HCT116 (cell line): ENCODE results near the gene CSRP3. TPM values are rescaled to one million over a fixed set of nuclear protein-coding genes. Genes with fewer than 3 reads are reported as not detected.

Source experiments
- ATAC-seq: fragments of 200-7000 bp; cut with Tn5 transposase; 2 replicates; pipeline ENCODE4 v1.9.1; 2020; ENCODE audit warnings: mild to moderate bottlenecking, moderate library complexity
- BruUV-seq: library from RNA; stranded (reverse); fragments of 400-500 nt; replicated peaks from 2 replicates; lab custom pipeline; 2021; lab: Mats Ljungman, UMichigan
- CTCF ChIA-PET: fragments of 300-600 bp; sonication (Branson Sonifier 250); formaldehyde crosslinking; loops from one replicate; lab custom pipeline; 2021; ENCODE audit warnings: antibody characterized with exemption; lab: Charles Lee
- POLR2A ChIA-PET: fragments of 300-600, 350-600 bp; sonication (Branson Sonifier 250); formaldehyde crosslinking; loops from one replicate; lab custom pipeline; 2021; ENCODE audit warnings: antibody characterized with exemption; lab: Charles Lee
- RAD21 ChIA-PET, 2 experiments: fragments of 300-600 bp; sonication (Branson Sonifier 250); formaldehyde crosslinking; loops; one replicate each; lab custom pipeline; 2023; ENCODE audit warnings: low total read pairs in 2 of 2; ENCODE audit not compliant: uncharacterized antibody in 2 of 2, unreplicated experiment in 2 of 2, low non-redundant PET in 1 of 2; lab: Charles Lee
- DNase-seq: peaks from one replicate; pipeline ENCODE4 v3.0.0-alpha.2; 2010; ENCODE audit warnings: low read depth, low spot score
- H2AFZ ChIP-seq: fragments of 200-600 bp; shearing (Covaris generic), sonication (generic); 2 replicates; pipeline ENCODE4 v1.6.1; 2017; ENCODE audit warnings: low read depth, mixed run types, mixed read lengths, antibody characterized with exemption, low read length; ENCODE audit not compliant: poor library complexity, severe bottlenecking
- H3K27ac ChIP-seq: 2 replicates; pipeline ENCODE4 v1.5.1; 2012; ENCODE audit warnings: low read depth, low read length
- H3K27me3 ChIP-seq: fragments of 200-600 bp; sonication (generic); 2 replicates; pipeline ENCODE4 v1.6.1; 2016; ENCODE audit warnings: mixed run types, low read length, mixed read lengths; ENCODE audit not compliant: insufficient read depth
- H3K36me3 ChIP-seq, 2 experiments: fragments of 200-500 bp in 1 of 2; fragments of 200-600 bp in 1 of 2; sonication (Bioruptor generic) in 1 of 2; sonication (generic) in 1 of 2; 2 replicates each; pipeline versions ENCODE4 v1.5.1 to v1.6.1; 2014 to 2016; ENCODE audit warnings: low read length in 2 of 2, inconsistent platforms in 1 of 2, mixed read lengths in 1 of 2, mixed run types in 1 of 2; ENCODE audit not compliant: insufficient read depth in 2 of 2, control insufficient read depth in 1 of 2
- H3K4me1 ChIP-seq, 2 experiments: fragments of 200-600 bp in 1 of 2; sonication (generic) in 1 of 2; 2 replicates each; pipeline versions ENCODE4 v1.5.1 to v1.6.1; 2012 to 2017; ENCODE audit warnings: low read length in 2 of 2, inconsistent platforms in 1 of 2, mild to moderate bottlenecking in 1 of 2, mixed read lengths in 1 of 2, mixed run types in 1 of 2, moderate library complexity in 1 of 2; ENCODE audit not compliant: insufficient read depth in 2 of 2, control insufficient read depth in 1 of 2
- H3K4me2 ChIP-seq: fragments of 200-600 bp; sonication (generic); 2 replicates; pipeline ENCODE4 v1.6.1; 2017; ENCODE audit warnings: mixed run types, low read length, mixed read lengths
- H3K4me3 ChIP-seq, 2 experiments: fragments of 200-600 bp in 1 of 2; sonication (generic) in 1 of 2; replicated peaks in 1 of 2; 2 replicates each; pipeline ENCODE4 v1.5.1; 2011 to 2016; ENCODE audit warnings: low read length in 2 of 2, control low read depth in 1 of 2, low read depth in 1 of 2, mild to moderate bottlenecking in 1 of 2, mixed read lengths in 1 of 2, mixed run types in 1 of 2
- H3K79me2 ChIP-seq: fragments of 200-600 bp; sonication (generic); 2 replicates; pipeline ENCODE4 v1.6.1; 2017; ENCODE audit warnings: mild to moderate bottlenecking, mixed run types, low read length, moderate library complexity, mixed read lengths; ENCODE audit not compliant: insufficient read depth
- H3K9ac ChIP-seq: fragments of 200-600 bp; sonication (generic); 2 replicates; pipeline ENCODE4 v1.6.1; 2016; ENCODE audit warnings: low read length, mixed read lengths
- H3K9me2 ChIP-seq: fragments of 200-600 bp; sonication (generic), shearing (Covaris generic); 2 replicates; pipeline ENCODE4 v1.6.1; 2017; ENCODE audit warnings: mixed run types, mild to moderate bottlenecking, moderate library complexity; ENCODE audit not compliant: insufficient read depth
- H3K9me3 ChIP-seq, 2 experiments: fragments of 200-500 bp in 1 of 2; fragments of 200-600 bp in 1 of 2; sonication (Bioruptor generic) in 1 of 2; sonication (generic) in 1 of 2; 2 replicates each; pipeline ENCODE4 v1.6.1; 2014 to 2017; ENCODE audit warnings: low read length in 2 of 2, mixed read lengths in 2 of 2, inconsistent platforms in 1 of 2, low read depth in 1 of 2, mild to moderate bottlenecking in 1 of 2, mixed run types in 1 of 2, moderate library complexity in 1 of 2; ENCODE audit not compliant: control insufficient read depth in 1 of 2, insufficient read depth in 1 of 2
- H4K20me1 ChIP-seq: fragments of 200-600 bp; sonication (generic), shearing (Covaris generic); 2 replicates; pipeline ENCODE4 v1.6.1; 2017; ENCODE audit warnings: mixed run types, mild to moderate bottlenecking, moderate library complexity; ENCODE audit not compliant: insufficient read depth
- CTCF ChIP-seq, 3 experiments: fragments of 200-600 bp in 1 of 3; sonication (generic) in 1 of 3; IDR thresholded peaks in 2 of 3; conservative IDR thresholded peaks in 1 of 3; 2 replicates each; pipeline ENCODE4 v1.5.1; 2012 to 2017; ENCODE audit warnings: low read depth in 2 of 3, low read length in 2 of 3, antibody characterized with exemption in 1 of 3, borderline replicate concordance in 1 of 3, control low read depth in 1 of 3, mild to moderate bottlenecking in 1 of 3, mixed read lengths in 1 of 3, mixed run types in 1 of 3, moderate library complexity in 1 of 3; ENCODE audit not compliant: insufficient read depth in 1 of 3
- EZH2 ChIP-seq: fragments of 200-600 bp; sonication (generic); IDR thresholded peaks from 2 replicates; pipeline ENCODE4 v1.6.1; 2017; ENCODE audit warnings: antibody characterized with exemption, mixed run types
- EZH2phosphoT487 ChIP-seq: fragments of 200-600 bp; IDR thresholded peaks from 2 replicates; pipeline ENCODE4 v1.6.1; 2018; ENCODE audit warnings: antibody characterized with exemption, borderline replicate concordance
- intact Hi-C: fragments of 100-400 bp; cut with micrococcal nuclease; formaldehyde crosslinking; loops from 2 replicates; pipeline ENCODE4 v1.10.0; 2022
- total RNA-seq: library from RNA; stranded (reverse); gene quantifications from one replicate; pipeline ENCODE4 v1.2.1, GENCODE V29; 2021; ENCODE audit not compliant: unreplicated experiment
- TF ChIP-seq, protein P1 (sequence below): IDR thresholded peaks from 2 replicates; pipeline ENCODE4 v1.6.1; 2012; ENCODE audit warnings: low read depth

The CSRP3 gene
- total RNA-seq, 1 experiment from 2014 or later, result not detected

DNA sequence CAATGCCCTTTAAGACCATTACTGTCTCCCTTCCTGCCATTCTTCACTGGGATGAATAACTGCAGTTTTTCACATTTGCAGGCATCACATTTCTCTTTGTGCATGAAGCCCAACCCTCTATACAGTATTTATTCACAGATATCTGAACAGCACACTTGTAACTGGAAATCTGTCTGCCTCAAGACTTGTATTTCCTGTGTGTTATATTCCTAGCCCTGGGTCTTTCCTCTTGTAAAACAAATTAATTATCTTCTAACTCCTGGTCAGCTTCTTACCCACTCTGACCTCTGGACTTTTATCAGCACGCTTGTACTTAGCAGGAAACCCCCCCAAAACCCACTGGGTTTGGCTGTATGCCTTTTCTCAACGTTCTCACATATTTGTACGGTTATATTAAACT lies 2.0 kb downstream of the CSRP3 start:
- Histone ChIP-seq H3K9me3 (no peaks in the 10 kb centered on the region), H3K9me2 (no peaks in the 10 kb centered on the region), H3K4me2 (no peak overlapping the region), H3K9ac (no peak overlapping the region), H2AFZ (no peak overlapping the region), H3K4me1 (peaks cover 3 to 5% of the 10 kb centered on the region in 2 experiments; a peak in 1 of 4 replicates), H4K20me1 (no peaks in the 10 kb centered on the region), H3K36me3 (no peaks in the 10 kb centered on the region), H3K27me3 (peaks cover 6% of the 10 kb centered on the region; the same call in 1 of the 2 replicates), H3K79me2 (no peaks in the 10 kb centered on the region), H3K27ac (no peak overlapping the region), H3K4me3 (no peak overlapping the region)
- ATAC-seq (no peak), DNase-seq (no peak)
- TF ChIP-seq CTCF (IDR thresholded peaks at IDR 0.05 in 2 of 3, conservative IDR thresholded peaks at IDR 0.05 in 1 of 3; ENCODE audit: borderline replicate concordance in 1 of 3, insufficient read depth in 1 of 3, low read depth in 2 of 3, low read length in 2 of 3), result no peak
- TF ChIP-seq, protein P1, sequence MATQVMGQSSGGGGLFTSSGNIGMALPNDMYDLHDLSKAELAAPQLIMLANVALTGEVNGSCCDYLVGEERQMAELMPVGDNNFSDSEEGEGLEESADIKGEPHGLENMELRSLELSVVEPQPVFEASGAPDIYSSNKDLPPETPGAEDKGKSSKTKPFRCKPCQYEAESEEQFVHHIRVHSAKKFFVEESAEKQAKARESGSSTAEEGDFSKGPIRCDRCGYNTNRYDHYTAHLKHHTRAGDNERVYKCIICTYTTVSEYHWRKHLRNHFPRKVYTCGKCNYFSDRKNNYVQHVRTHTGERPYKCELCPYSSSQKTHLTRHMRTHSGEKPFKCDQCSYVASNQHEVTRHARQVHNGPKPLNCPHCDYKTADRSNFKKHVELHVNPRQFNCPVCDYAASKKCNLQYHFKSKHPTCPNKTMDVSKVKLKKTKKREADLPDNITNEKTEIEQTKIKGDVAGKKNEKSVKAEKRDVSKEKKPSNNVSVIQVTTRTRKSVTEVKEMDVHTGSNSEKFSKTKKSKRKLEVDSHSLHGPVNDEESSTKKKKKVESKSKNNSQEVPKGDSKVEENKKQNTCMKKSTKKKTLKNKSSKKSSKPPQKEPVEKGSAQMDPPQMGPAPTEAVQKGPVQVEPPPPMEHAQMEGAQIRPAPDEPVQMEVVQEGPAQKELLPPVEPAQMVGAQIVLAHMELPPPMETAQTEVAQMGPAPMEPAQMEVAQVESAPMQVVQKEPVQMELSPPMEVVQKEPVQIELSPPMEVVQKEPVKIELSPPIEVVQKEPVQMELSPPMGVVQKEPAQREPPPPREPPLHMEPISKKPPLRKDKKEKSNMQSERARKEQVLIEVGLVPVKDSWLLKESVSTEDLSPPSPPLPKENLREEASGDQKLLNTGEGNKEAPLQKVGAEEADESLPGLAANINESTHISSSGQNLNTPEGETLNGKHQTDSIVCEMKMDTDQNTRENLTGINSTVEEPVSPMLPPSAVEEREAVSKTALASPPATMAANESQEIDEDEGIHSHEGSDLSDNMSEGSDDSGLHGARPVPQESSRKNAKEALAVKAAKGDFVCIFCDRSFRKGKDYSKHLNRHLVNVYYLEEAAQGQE, result no peak
- no peak for TF ChIP-seq EZH2phosphoT487
- TF ChIP-seq EZH2, result no peak
- ChIA-PET CTCF (no interaction called here), POLR2A (no interaction called here), RAD21 (no interaction called here)
- intact Hi-C loops, result no loop called here
- no TSS peak for BruUV-seq
